ENCODE data around the gene GAK. TPM values are rescaled to one million over a fixed set of nuclear protein-coding genes. Genes with fewer than 3 reads are reported as not detected.

The GAK gene
- total RNA-seq, 4 donors from 2014 or later = 64.8 to 73.9 (median 70.6) TPM

- no peak overlapping the region for H3K4me3 ChIP-seq
- H3K36me3 ChIP-seq = peaks cover 15 to 79% (median 63%) of the 10 kb centered on the region in 4 donors
- TF ChIP-seq CTCF (IDR thresholded peaks at IDR 0.05) (no peak), POLR2AphosphoS5 (IDR thresholded peaks at IDR 0.05) (no peak), POLR2A (IDR thresholded peaks at IDR 0.05; ENCODE audit: low read depth) (no peak)
- intact Hi-C loops (cut with DNase I) = no loop called here
- H3K9me3 ChIP-seq = no peaks in the 10 kb centered on the region
- no CpG with 5 or more reads among the region's 23 CpGs for WGBS
- H3K4me1 ChIP-seq = peaks cover 4 to 19% (median 15%) of the 10 kb centered on the region in 4 donors
- H3K27ac ChIP-seq (replicated peaks in 1 of 4) = no peak overlapping the region
- DNase-seq (ENCODE audit: extremely low spot score) = no peak
- H3K27me3 ChIP-seq = peaks cover 0 to 15% (median 6%) of the 10 kb centered on the region in 4 donors
Observed at GRCh38 chr4:964346-965025, 32.4 kb upstream of the GAK start.

GRCh38 chr4:963276-964225, 31.4 kb upstream of the GAK start:
- peaks cover 4 to 14% (median 13%) of the 10 kb centered on the region in 4 donors for H3K4me1 ChIP-seq
- no peak overlapping the region for H3K4me3 ChIP-seq
- 97% methylated on average over 14 of the region's 39 CpGs for WGBS
- peaks cover 15 to 87% (median 67%) of the 10 kb centered on the region in 4 donors for H3K36me3 ChIP-seq
- TF ChIP-seq POLR2A (IDR thresholded peaks at IDR 0.05; ENCODE audit: low read depth) (no peak), CTCF (IDR thresholded peaks at IDR 0.05) (no peak), POLR2AphosphoS5 (IDR thresholded peaks at IDR 0.05) (no peak), EP300 (IDR thresholded peaks at IDR 0.05) (no peak)
- H3K27me3 ChIP-seq = peaks cover 0 to 11% (median 4%) of the 10 kb centered on the region in 4 donors
- DNase-seq (ENCODE audit: extremely low spot score) = no peak
- H3K27ac ChIP-seq (replicated peaks in 1 of 4) = no peak overlapping the region
- H3K9me3 ChIP-seq = no peaks in the 10 kb centered on the region
- intact Hi-C loops (cut with DNase I) = no loop called here

- TF ChIP-seq CTCF (IDR thresholded peaks at IDR 0.05) = no peak
- TF ChIP-seq POLR2A (IDR thresholded peaks at IDR 0.05; ENCODE audit: low read depth) = no peak
- TF ChIP-seq POLR2AphosphoS5 (IDR thresholded peaks at IDR 0.05) = no peak
- no peak for TF ChIP-seq EP300 (IDR thresholded peaks at IDR 0.05)
- no peak for DNase-seq (ENCODE audit: extremely low spot score)
- H3K27me3 ChIP-seq = peaks cover 0 to 1% (median 0%) of the 10 kb centered on the region in 4 donors
- H3K4me1 ChIP-seq = peaks cover 0 to 4% (median 2%) of the 10 kb centered on the region in 4 donors
- no peaks in the 10 kb centered on the region for H3K9me3 ChIP-seq
- H3K4me3 ChIP-seq = no peak overlapping the region
- peaks cover 15 to 96% (median 74%) of the 10 kb centered on the region in 4 donors for H3K36me3 ChIP-seq
- WGBS = 94% methylated on average over 22 of the region's 54 CpGs
- H3K27ac ChIP-seq (replicated peaks in 1 of 4) = no peak overlapping the region
- intact Hi-C loops (cut with DNase I) = no loop called here
Observed at GRCh38 chr4:962231-963208, 30.4 kb upstream of the GAK start.

Data from esophagus muscularis mucosa (tissue), 4 donors.